ENCODE data around the gene OLIG1. TPM values are rescaled to one million over a fixed set of nuclear protein-coding genes. Genes with fewer than 3 reads are reported as not detected.

The OLIG1 gene
- total RNA-seq, 2 experiments from 2014 or later = not detected

DNA sequence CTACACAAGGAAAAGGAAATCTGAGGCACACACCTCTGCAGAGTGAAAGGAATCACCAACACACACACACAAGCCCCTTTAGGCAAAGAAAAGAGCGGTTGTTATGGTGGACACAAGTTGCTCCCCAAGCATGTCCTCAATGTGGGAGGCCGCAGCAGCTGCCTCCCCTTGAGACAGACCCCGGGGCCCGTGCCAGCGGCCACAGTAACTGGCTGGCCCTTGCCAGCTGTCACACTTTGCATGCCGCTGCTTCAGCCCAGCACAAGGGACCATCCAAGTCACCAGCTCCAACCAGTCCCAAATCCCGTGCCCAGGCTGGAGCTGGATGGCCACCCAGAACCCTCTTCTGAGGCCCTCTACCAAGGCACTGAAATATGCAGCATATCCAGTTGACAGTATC is 2.9 kb upstream of the OLIG1 start:
- DNase-seq = no peak
- Mint-ChIP-seq H3K9me3 (no peaks in the 10 kb centered on the region), H3K4me3 (no peak overlapping the region), H3K36me3 (ENCODE audit: low read depth) (no peaks in the 10 kb centered on the region), H3K27me3 (peaks cover 78% of the 10 kb centered on the region), H3K27ac (no peak overlapping the region), H3K4me1 (ENCODE audit: low read depth) (peaks cover 17% of the 10 kb centered on the region)
- Histone ChIP-seq H3K4me3 (ENCODE audit: low read length) (no peak overlapping the region), H3K27me3 (ENCODE audit: control insufficient read depth in 1 of 2, insufficient read depth in 2 of 2, low read length in 2 of 2) (peaks cover 47 to 66% of the 10 kb centered on the region in 2 experiments), H3K36me3 (ENCODE audit: insufficient read depth, low read length) (no peaks in the 10 kb centered on the region), H3K4me1 (ENCODE audit: insufficient read depth, low read length) (peaks cover 21% of the 10 kb centered on the region), H3K9me3 (ENCODE audit: control insufficient read depth in 1 of 2, insufficient read depth in 1 of 2, low read length in 2 of 2) (peaks cover 0 to 7% of the 10 kb centered on the region in 2 experiments), H3K27ac (ENCODE audit: low read depth in 1 of 2, low read length in 2 of 2) (no peak overlapping the region)
- intact Hi-C loops (cut with DNase I, micrococcal nuclease) = no loop called here
- no peak for ATAC-seq (ENCODE audit: poor library complexity)
- ChIA-PET CTCF (no interaction called here), POLR2A (no interaction called here)
- TF ChIP-seq, protein P1, sequence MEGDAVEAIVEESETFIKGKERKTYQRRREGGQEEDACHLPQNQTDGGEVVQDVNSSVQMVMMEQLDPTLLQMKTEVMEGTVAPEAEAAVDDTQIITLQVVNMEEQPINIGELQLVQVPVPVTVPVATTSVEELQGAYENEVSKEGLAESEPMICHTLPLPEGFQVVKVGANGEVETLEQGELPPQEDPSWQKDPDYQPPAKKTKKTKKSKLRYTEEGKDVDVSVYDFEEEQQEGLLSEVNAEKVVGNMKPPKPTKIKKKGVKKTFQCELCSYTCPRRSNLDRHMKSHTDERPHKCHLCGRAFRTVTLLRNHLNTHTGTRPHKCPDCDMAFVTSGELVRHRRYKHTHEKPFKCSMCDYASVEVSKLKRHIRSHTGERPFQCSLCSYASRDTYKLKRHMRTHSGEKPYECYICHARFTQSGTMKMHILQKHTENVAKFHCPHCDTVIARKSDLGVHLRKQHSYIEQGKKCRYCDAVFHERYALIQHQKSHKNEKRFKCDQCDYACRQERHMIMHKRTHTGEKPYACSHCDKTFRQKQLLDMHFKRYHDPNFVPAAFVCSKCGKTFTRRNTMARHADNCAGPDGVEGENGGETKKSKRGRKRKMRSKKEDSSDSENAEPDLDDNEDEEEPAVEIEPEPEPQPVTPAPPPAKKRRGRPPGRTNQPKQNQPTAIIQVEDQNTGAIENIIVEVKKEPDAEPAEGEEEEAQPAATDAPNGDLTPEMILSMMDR (IDR thresholded peaks at IDR 0.05) = no peak

DNA sequence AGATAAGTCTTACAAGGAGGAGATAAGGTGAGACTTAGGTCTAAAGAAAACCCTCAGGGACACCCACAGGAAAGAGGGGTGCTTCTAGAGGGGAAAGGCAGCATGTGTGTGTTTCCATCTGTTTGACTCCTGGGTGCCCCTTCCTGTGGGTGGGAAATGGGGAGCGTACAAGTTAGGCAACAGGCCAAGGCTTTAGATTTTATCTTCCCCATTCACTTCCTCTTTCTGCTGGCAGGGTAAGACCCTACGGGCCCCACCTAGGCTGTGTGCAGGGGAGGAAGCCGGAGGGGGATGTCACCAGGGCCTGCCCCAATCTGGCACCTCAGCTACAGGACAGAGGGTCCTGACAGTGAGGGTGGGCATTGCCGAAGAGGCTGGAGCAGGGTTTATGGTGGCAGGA is 2.5 kb upstream of the OLIG1 start:
- ChIA-PET POLR2A (no interaction called here), CTCF (no interaction called here)
- TF ChIP-seq, protein P1 (IDR thresholded peaks at IDR 0.05) = no peak
- no peaks in the 10 kb centered on the region for H3K36me3 ChIP-seq (ENCODE audit: insufficient read depth, low read length)
- H3K4me3 ChIP-seq (ENCODE audit: low read length) = no peak overlapping the region
- H3K9me3 ChIP-seq (ENCODE audit: control insufficient read depth in 1 of 2, insufficient read depth in 1 of 2, low read length in 2 of 2) = peaks cover 0 to 7% of the 10 kb centered on the region in 2 experiments
- ATAC-seq (ENCODE audit: poor library complexity) (no peak), DNase-seq (peak in 2 of 14 experiments; percentile 17 to 23)
- Mint-ChIP-seq H3K4me1 (ENCODE audit: low read depth) (peaks cover 21% of the 10 kb centered on the region), H3K9me3 (no peaks in the 10 kb centered on the region), H3K4me3 (no peak overlapping the region), H3K27ac (no peak overlapping the region), H3K36me3 (ENCODE audit: low read depth) (no peaks in the 10 kb centered on the region), H3K27me3 (peaks cover 80% of the 10 kb centered on the region)
- peaks cover 21% of the 10 kb centered on the region for H3K4me1 ChIP-seq (ENCODE audit: insufficient read depth, low read length)
- intact Hi-C loops (cut with DNase I, micrococcal nuclease) = no loop called here
- H3K27me3 ChIP-seq (ENCODE audit: control insufficient read depth in 1 of 2, insufficient read depth in 2 of 2, low read length in 2 of 2) = peaks cover 51 to 71% of the 10 kb centered on the region in 2 experiments
- no peak overlapping the region for H3K27ac ChIP-seq (ENCODE audit: low read depth in 1 of 2, low read length in 2 of 2)

DNA sequence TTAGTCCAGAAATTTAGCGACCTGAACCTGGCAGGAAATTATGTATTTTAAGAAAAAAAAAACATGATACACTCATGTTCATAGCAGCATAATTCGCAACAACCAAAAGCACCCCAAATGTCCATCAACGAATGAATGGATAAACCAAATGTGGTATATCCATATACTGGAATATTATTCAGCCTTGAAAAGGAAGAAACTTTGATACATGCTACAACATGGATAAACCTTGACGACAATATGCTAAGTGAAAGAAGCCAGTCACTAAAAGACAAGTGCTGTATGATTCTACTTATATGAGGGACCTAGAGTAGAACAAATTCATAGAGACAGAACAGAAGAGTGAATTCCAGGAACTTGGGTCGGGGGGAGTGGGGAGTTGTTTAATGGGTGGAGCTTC is 698 bp upstream of the OLIG1 start:
- H3K36me3 ChIP-seq (ENCODE audit: insufficient read depth, low read length) = no peaks in the 10 kb centered on the region
- no peak overlapping the region for H3K4me3 ChIP-seq (ENCODE audit: low read length)
- Mint-ChIP-seq H3K4me1 (ENCODE audit: low read depth) (peaks cover 23% of the 10 kb centered on the region), H3K27ac (no peak overlapping the region), H3K27me3 (peaks cover 82% of the 10 kb centered on the region), H3K9me3 (no peaks in the 10 kb centered on the region), H3K36me3 (ENCODE audit: low read depth) (no peaks in the 10 kb centered on the region), H3K4me3 (peak overlapping the region; percentile 30)
- DNase-seq (no peak), ATAC-seq (ENCODE audit: poor library complexity) (no peak)
- peaks cover 21% of the 10 kb centered on the region for H3K4me1 ChIP-seq (ENCODE audit: insufficient read depth, low read length)
- intact Hi-C loops (cut with DNase I, micrococcal nuclease) = no loop called here
- TF ChIP-seq, protein P1 (IDR thresholded peaks at IDR 0.05) = no peak
- peaks cover 0 to 7% of the 10 kb centered on the region in 2 experiments for H3K9me3 ChIP-seq (ENCODE audit: control insufficient read depth in 1 of 2, insufficient read depth in 1 of 2, low read length in 2 of 2)
- ChIA-PET CTCF (no interaction called here), POLR2A (no interaction called here)
- peaks cover 57 to 75% of the 10 kb centered on the region in 2 experiments for H3K27me3 ChIP-seq (ENCODE audit: control insufficient read depth in 1 of 2, insufficient read depth in 2 of 2, low read length in 2 of 2)
- H3K27ac ChIP-seq (ENCODE audit: low read depth in 1 of 2, low read length in 2 of 2) = no peak overlapping the region

All from CD4-positive, alpha-beta T cell (primary cell).